Fibroblast of lung (primary cell): ENCODE results near the gene ACACB.

ENCODE experiments used
- EZH2 ChIP-seq: IDR thresholded peaks from 2 replicates; pipeline ENCODE4 v1.5.1; 2012; ENCODE audit warnings: low read length, control low read depth, mild to moderate bottlenecking; ENCODE audit errors: missing control alignments
- TF ChIP-seq, protein P1 (sequence below), 2 donors: IDR thresholded peaks in 1 of 2; conservative IDR thresholded peaks in 1 of 2; 1 replicate in 1 of 2; 2 replicates in 1 of 2; pipeline ENCODE4 v1.5.1; 2011 to 2012; ENCODE audit warnings: low read length in 2 of 2, control low read depth in 1 of 2, inconsistent platforms in 1 of 2, low read depth in 1 of 2, mild to moderate bottlenecking in 1 of 2

- TF ChIP-seq, protein P1, sequence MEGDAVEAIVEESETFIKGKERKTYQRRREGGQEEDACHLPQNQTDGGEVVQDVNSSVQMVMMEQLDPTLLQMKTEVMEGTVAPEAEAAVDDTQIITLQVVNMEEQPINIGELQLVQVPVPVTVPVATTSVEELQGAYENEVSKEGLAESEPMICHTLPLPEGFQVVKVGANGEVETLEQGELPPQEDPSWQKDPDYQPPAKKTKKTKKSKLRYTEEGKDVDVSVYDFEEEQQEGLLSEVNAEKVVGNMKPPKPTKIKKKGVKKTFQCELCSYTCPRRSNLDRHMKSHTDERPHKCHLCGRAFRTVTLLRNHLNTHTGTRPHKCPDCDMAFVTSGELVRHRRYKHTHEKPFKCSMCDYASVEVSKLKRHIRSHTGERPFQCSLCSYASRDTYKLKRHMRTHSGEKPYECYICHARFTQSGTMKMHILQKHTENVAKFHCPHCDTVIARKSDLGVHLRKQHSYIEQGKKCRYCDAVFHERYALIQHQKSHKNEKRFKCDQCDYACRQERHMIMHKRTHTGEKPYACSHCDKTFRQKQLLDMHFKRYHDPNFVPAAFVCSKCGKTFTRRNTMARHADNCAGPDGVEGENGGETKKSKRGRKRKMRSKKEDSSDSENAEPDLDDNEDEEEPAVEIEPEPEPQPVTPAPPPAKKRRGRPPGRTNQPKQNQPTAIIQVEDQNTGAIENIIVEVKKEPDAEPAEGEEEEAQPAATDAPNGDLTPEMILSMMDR (conservative IDR thresholded peaks at IDR 0.05 in 1 of 2, IDR thresholded peaks at IDR 0.05 in 1 of 2; ENCODE audit: low read depth in 1 of 2, low read length in 2 of 2), result no peak
- no peak for TF ChIP-seq EZH2
Measured at GRCh38 chr12:109121346-109121880, 5.0 kb downstream of the ACACB start.
